IMR-90 (cell line): ENCODE results near the gene ERC2. TPM values are rescaled to one million over a fixed set of nuclear protein-coding genes. Genes with fewer than 3 reads are reported as not detected.

Experiments used
- ATAC-seq: fragments of 200-7000 bp; cut with Tn5 transposase; 2 replicates; pipeline ENCODE4 v1.9.1; 2020; ENCODE audit warnings: low read depth, mild to moderate bottlenecking, moderate library complexity
- BruUV-seq: library from RNA; stranded (reverse); fragments of 400-500 nt; replicated peaks from 2 replicates; lab custom pipeline; 2021; lab: Mats Ljungman, UMichigan
- CTCF ChIA-PET: fragments of 300-600 bp; formaldehyde crosslinking; extraction: SDS; loops from one replicate; lab custom pipeline; 2021; ENCODE audit warnings: antibody characterized with exemption; lab: Yijun Ruan, JAX
- POLR2A ChIA-PET: fragments of 300-600 bp; sonication (Branson Sonifier 250); formaldehyde crosslinking; loops from one replicate; lab custom pipeline; 2022; ENCODE audit warnings: antibody characterized with exemption; ENCODE audit not compliant: unreplicated experiment; lab: Charles Lee
- DNase-seq: peaks from one replicate; pipeline ENCODE4 v3.0.0; 2013
- H2AFZ ChIP-seq: replicated peaks from 2 replicates; pipeline ENCODE3; 2013; ENCODE audit warnings: low read length, mild to moderate bottlenecking; ENCODE audit not compliant: poor library complexity
- H2AK5ac ChIP-seq: 2 replicates; pipeline ENCODE4 v1.6.1; 2013; ENCODE audit warnings: low read depth, low read length, inconsistent platforms
- H2AK9ac ChIP-seq: replicated peaks from 2 replicates; pipeline ENCODE3; 2013; ENCODE audit warnings: mild to moderate bottlenecking, low read depth, low read length, moderate library complexity; ENCODE audit not compliant: poor library complexity
- H2BK120ac ChIP-seq: 2 replicates; pipeline ENCODE4 v1.6.1; 2013; ENCODE audit warnings: low read depth, low read length, inconsistent platforms
- H2BK15ac ChIP-seq: 3 replicates; pipeline ENCODE4 v1.6.1; 2013; ENCODE audit warnings: low read depth, low read length, inconsistent platforms
- H2BK20ac ChIP-seq: 2 replicates; pipeline ENCODE4 v1.6.1; 2013; ENCODE audit warnings: low read depth, mild to moderate bottlenecking, inconsistent platforms, low read length, moderate library complexity
- H2BK5ac ChIP-seq: 2 replicates; pipeline ENCODE4 v1.6.1; 2013; ENCODE audit warnings: mild to moderate bottlenecking, low read depth, low read length, inconsistent platforms; ENCODE audit not compliant: poor library complexity, severe bottlenecking
- H3K14ac ChIP-seq: replicated peaks from 2 replicates; pipeline ENCODE4 v1.6.1; 2013; ENCODE audit warnings: low read depth, low read length, inconsistent platforms
- H3K18ac ChIP-seq: 2 replicates; pipeline ENCODE4 v1.6.1; 2013; ENCODE audit warnings: low read depth, low read length, control low read depth
- H3K23ac ChIP-seq: 2 replicates; pipeline ENCODE4 v1.6.1; 2013; ENCODE audit warnings: low read depth, low read length, inconsistent platforms
- H3K27ac ChIP-seq: 2 replicates; pipeline ENCODE4 v1.5.1; 2013; ENCODE audit warnings: mild to moderate bottlenecking, control low read depth, low read length; ENCODE audit not compliant: insufficient read depth
- H3K27me3 ChIP-seq: 2 replicates; pipeline ENCODE4 v1.6.1; 2013; ENCODE audit warnings: low read length; ENCODE audit not compliant: control insufficient read depth, insufficient read depth
- H3K36me3 ChIP-seq: 2 replicates; pipeline ENCODE4 v1.6.1; 2013; ENCODE audit warnings: low read length, mixed read lengths; ENCODE audit not compliant: control insufficient read depth, insufficient read depth
- H3K4ac ChIP-seq: 2 replicates; pipeline ENCODE4 v1.6.1; 2013; ENCODE audit warnings: low read depth, low read length, inconsistent platforms
- H3K4me1 ChIP-seq: 2 replicates; pipeline ENCODE4 v1.6.1; 2013; ENCODE audit warnings: low read length, mixed read lengths; ENCODE audit not compliant: control insufficient read depth, insufficient read depth
- H3K4me2 ChIP-seq: 2 replicates; pipeline ENCODE4 v1.6.1; 2013; ENCODE audit warnings: low read depth, mild to moderate bottlenecking, control low read depth, low read length, moderate library complexity
- H3K4me3 ChIP-seq: 2 replicates; pipeline ENCODE4 v1.5.1; 2013; ENCODE audit warnings: low read depth, mild to moderate bottlenecking, control low read depth, low read length, moderate library complexity; ENCODE audit not compliant: insufficient read depth
- H3K56ac ChIP-seq: 2 replicates; pipeline ENCODE4 v1.6.1; 2013; ENCODE audit warnings: low read length, inconsistent platforms; ENCODE audit not compliant: insufficient read depth; ENCODE audit errors: extremely low read depth
- H3K79me1 ChIP-seq, 2 experiments: 2 replicates each; pipeline ENCODE4 v1.6.1; 2013; ENCODE audit warnings: low read length in 2 of 2, inconsistent platforms in 1 of 2, low read depth in 1 of 2
- H3K9ac ChIP-seq: 2 replicates; pipeline ENCODE4 v1.6.1; 2013; ENCODE audit warnings: low read depth, low read length, control low read depth
- H3K9me1 ChIP-seq: 2 replicates; pipeline ENCODE4 v1.6.1; 2013; ENCODE audit warnings: low read length, inconsistent platforms; ENCODE audit not compliant: insufficient read depth
- H3K9me3 ChIP-seq: 2 replicates; pipeline ENCODE4 v1.6.1; 2013; ENCODE audit warnings: low read length; ENCODE audit not compliant: control insufficient read depth, insufficient read depth
- H4K20me1 ChIP-seq: 2 replicates; pipeline ENCODE4 v1.6.1; 2013; ENCODE audit warnings: low read length, inconsistent platforms; ENCODE audit not compliant: insufficient read depth
- H4K5ac ChIP-seq: 2 replicates; pipeline ENCODE4 v1.6.1; 2013; ENCODE audit warnings: mild to moderate bottlenecking, low read depth, low read length, control low read depth
- H4K8ac ChIP-seq, 2 experiments: 2 replicates each; pipeline ENCODE4 v1.6.1; 2013; ENCODE audit warnings: low read depth in 2 of 2, low read length in 2 of 2, control low read depth in 1 of 2, inconsistent platforms in 1 of 2
- H4K91ac ChIP-seq: 2 replicates; pipeline ENCODE4 v1.6.1; 2013; ENCODE audit warnings: low read depth, low read length, inconsistent platforms; ENCODE audit not compliant: insufficient read depth
- BHLHE40 ChIP-seq: fragments of 150-350 bp; IDR thresholded peaks from 2 replicates; pipeline ENCODE4 v1.6.1; 2016; ENCODE audit warnings: mild to moderate bottlenecking, low read depth, low read length
- CEBPB ChIP-seq: IDR thresholded peaks from 2 replicates; pipeline ENCODE4 v1.6.1; 2012; ENCODE audit warnings: low read depth, low read length, improper control_type of control experiment
- CHD1 ChIP-seq: IDR thresholded peaks from 2 replicates; pipeline ENCODE4 v1.6.1; 2012; ENCODE audit warnings: low read depth, low read length, improper control_type of control experiment
- CTCF ChIP-seq: conservative IDR thresholded peaks from 2 replicates; pipeline ENCODE4 v1.5.1; 2012; ENCODE audit warnings: mild to moderate bottlenecking, low read depth, low read length, improper control_type of control experiment
- FOS ChIP-seq: fragments of 150-350 bp; IDR thresholded peaks from 2 replicates; pipeline ENCODE4 v1.6.1; 2016; ENCODE audit warnings: low read depth, low read length
- MAFK ChIP-seq: IDR thresholded peaks from 2 replicates; pipeline ENCODE4 v1.6.1; 2012; ENCODE audit warnings: low read depth, low read length, improper control_type of control experiment
- MAZ ChIP-seq: IDR thresholded peaks from 2 replicates; pipeline ENCODE4 v1.6.1; 2012; ENCODE audit warnings: low read depth, mild to moderate bottlenecking, low read length, improper control_type of control experiment, moderate library complexity, borderline replicate concordance
- MXI1 ChIP-seq: IDR thresholded peaks from 2 replicates; pipeline ENCODE4 v1.6.1; 2012; ENCODE audit warnings: low read depth, mild to moderate bottlenecking, low read length, moderate library complexity, borderline replicate concordance
- NFE2L2 ChIP-seq: fragments of 150-350 bp; IDR thresholded peaks from 2 replicates; pipeline ENCODE4 v1.6.1; 2016; ENCODE audit warnings: low read depth, mild to moderate bottlenecking, low read length
- POLR2A ChIP-seq: IDR thresholded peaks from 2 replicates; pipeline ENCODE4 v1.6.1; 2012; ENCODE audit warnings: mild to moderate bottlenecking, low read depth, low read length
- RAD21 ChIP-seq: IDR thresholded peaks from 2 replicates; pipeline ENCODE4 v1.6.1; 2012; ENCODE audit warnings: low read length, improper control_type of control experiment
- RCOR1 ChIP-seq: IDR thresholded peaks from 2 replicates; pipeline ENCODE4 v1.6.1; 2012; ENCODE audit warnings: mild to moderate bottlenecking, low read length, improper control_type of control experiment; ENCODE audit not compliant: insufficient replicate concordance
- RFX5 ChIP-seq: IDR thresholded peaks from 2 replicates; pipeline ENCODE4 v1.8.0; 2012; ENCODE audit warnings: low read depth, mild to moderate bottlenecking, low read length, moderate library complexity
- SMC3 ChIP-seq: fragments of 150-350 bp; IDR thresholded peaks from 2 replicates; pipeline ENCODE4 v1.6.1; 2016; ENCODE audit warnings: low read depth, mild to moderate bottlenecking, antibody characterized with exemption, low read length, moderate library complexity
- USF2 ChIP-seq: fragments of 150-350 bp; IDR thresholded peaks from 2 replicates; pipeline ENCODE4 v1.6.1; 2017; ENCODE audit warnings: mild to moderate bottlenecking, antibody characterized with exemption, low read length, low read depth
- WGBS, 2 experiments: methylation state at CpG; one replicate each; pipeline versions ENCODE4 v1.1.5 to v1.1.7; 2013; ENCODE audit warnings: missing lambda C conversion rate in 2 of 2; ENCODE audit not compliant: insufficient read length in 1 of 2; ENCODE audit errors: extremely low coverage in 2 of 2; 5-methylcytosine and 5-hydroxymethylcytosine counted together
- dilution Hi-C: fragments of 300-500 bp; cut with HindIII; formaldehyde crosslinking; loops from one replicate; pipeline ENCODE4 v1.14.3; 2018; ENCODE audit warnings: low sequenced_read_pairs; ENCODE audit not compliant: unreplicated experiment
- in situ Hi-C: fragments of 300-500 bp; cut with MboI; formaldehyde crosslinking; loops from 3 replicates; pipeline ENCODE4 v1.14.3; 2019; ENCODE audit warnings: low sequenced_read_pairs, inconsistent platforms, mixed read lengths
- intact Hi-C: fragments of 100-400 bp; cut with micrococcal nuclease; formaldehyde crosslinking; loops from 2 replicates; pipeline ENCODE4 v1.10.0; 2022
- polyA plus RNA-seq, 3 experiments: library from polyadenylated mRNA; depleted of rRNA; stranded (reverse); fragments of >200 nt; gene quantifications; 2 replicates each; pipeline ENCODE4 v1.2.3, GENCODE V29; 2012; ENCODE audit warnings: low replicate concordance in 1 of 3
- total RNA-seq: library from RNA; depleted of rRNA; stranded (reverse); fragments of >200 nt; gene quantifications from 2 replicates; pipeline ENCODE4 v1.2.3, GENCODE V29; 2012
- TF ChIP-seq, protein P1 (sequence below): fragments of 150-350 bp; IDR thresholded peaks from 2 replicates; pipeline ENCODE4 v1.6.1; 2016; ENCODE audit warnings: low read depth, mild to moderate bottlenecking, low read length, moderate library complexity, borderline replicate concordance

ERC2 gene
- total and polyA plus RNA-seq, 2 of the 4 experiments (the other 2 are of a cell fraction), result 0.17 to 0.18 TPM

DNA sequence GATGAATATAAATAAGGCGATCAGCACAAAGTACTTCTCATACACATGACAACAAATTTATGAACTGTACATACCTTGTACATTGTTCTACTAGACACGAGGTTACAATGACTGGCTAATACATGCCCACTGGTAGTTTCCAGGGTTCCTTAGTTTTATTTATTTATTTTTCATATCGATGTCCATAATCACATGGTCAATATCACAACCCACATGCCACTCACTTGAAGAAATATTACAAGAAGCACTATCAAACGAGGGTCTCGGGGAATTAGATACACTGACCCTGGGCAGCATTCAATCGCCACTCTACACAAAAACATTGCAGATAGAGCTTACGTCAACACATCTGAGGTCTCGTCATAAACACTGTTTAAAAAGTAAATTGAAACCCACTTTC is 959.9 kb downstream of the ERC2 start:
- intact Hi-C loops (loop anchor here (5.0 kb wide), 1 partner anchor 214 kb away; no protein-coding TSS in a partner anchor), dilution Hi-C loops (no loop called here), in situ Hi-C loops (no loop called here)
- Histone ChIP-seq H2BK5ac (no peak overlapping the region), H2BK20ac (no peak overlapping the region), H3K27me3 (no peaks in the 10 kb centered on the region), H2BK15ac (no peak overlapping the region), H3K27ac (no peak overlapping the region), H3K36me3 (no peaks in the 10 kb centered on the region), H2BK120ac (no peak overlapping the region), H2AK5ac (no peak overlapping the region), H3K4me2 (no peak overlapping the region), H4K8ac (no peak overlapping the region), H4K91ac (no peak overlapping the region), H3K14ac (no peak overlapping the region), H4K5ac (no peak overlapping the region), H2AFZ (no peak overlapping the region), H3K9me3 (no peaks in the 10 kb centered on the region), H3K9ac (no peak overlapping the region), H3K18ac (no peak overlapping the region), H4K20me1 (peaks cover 5% of the 10 kb centered on the region; the same call in 1 of the 2 replicates), H3K56ac (no peak overlapping the region), H3K4me1 (peaks cover 16% of the 10 kb centered on the region), H2AK9ac (no peak overlapping the region), H3K23ac (no peak overlapping the region), H3K4ac (no peak overlapping the region), H3K9me1 (peaks cover 12% of the 10 kb centered on the region), H3K79me1 (no peaks in the 10 kb centered on the region), H3K4me3 (no peak overlapping the region)
- BruUV-seq, result no TSS peak
- CTCF ChIA-PET, result interaction anchor here (0.6 kb wide), 1 partner anchor 281 kb away, joined by 4 read pairs; no protein-coding TSS in a partner anchor
- POLR2A ChIA-PET, result no interaction called here
- ATAC-seq (no peak), DNase-seq (no peak)
- no peak for TF ChIP-seq POLR2A
- no peak for TF ChIP-seq USF2
- no peak for TF ChIP-seq CEBPB
- no peak for TF ChIP-seq SMC3
- no peak for TF ChIP-seq RFX5
- no peak for TF ChIP-seq MAFK
- TF ChIP-seq CTCF, result no peak
- TF ChIP-seq MXI1, result no peak
- TF ChIP-seq, protein P1, sequence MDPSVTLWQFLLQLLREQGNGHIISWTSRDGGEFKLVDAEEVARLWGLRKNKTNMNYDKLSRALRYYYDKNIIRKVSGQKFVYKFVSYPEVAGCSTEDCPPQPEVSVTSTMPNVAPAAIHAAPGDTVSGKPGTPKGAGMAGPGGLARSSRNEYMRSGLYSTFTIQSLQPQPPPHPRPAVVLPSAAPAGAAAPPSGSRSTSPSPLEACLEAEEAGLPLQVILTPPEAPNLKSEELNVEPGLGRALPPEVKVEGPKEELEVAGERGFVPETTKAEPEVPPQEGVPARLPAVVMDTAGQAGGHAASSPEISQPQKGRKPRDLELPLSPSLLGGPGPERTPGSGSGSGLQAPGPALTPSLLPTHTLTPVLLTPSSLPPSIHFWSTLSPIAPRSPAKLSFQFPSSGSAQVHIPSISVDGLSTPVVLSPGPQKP, result no peak
- no peak for TF ChIP-seq CHD1
- TF ChIP-seq BHLHE40, result no peak
- TF ChIP-seq RAD21, result no peak
- no peak for TF ChIP-seq RCOR1
- no peak for TF ChIP-seq MAZ
- no peak for TF ChIP-seq NFE2L2
- no peak for TF ChIP-seq FOS
- no CpG with 5 or more reads among the region's 8 CpGs for WGBS, 2 experiments
